Loucy (cell line): ENCODE data around the gene WASF3.

Experiments
- EZH2phosphoT487 ChIP-seq: fragments of 200-600 bp; IDR thresholded peaks from 2 replicates; pipeline ENCODE4 v1.6.1; 2018; ENCODE audit warnings: antibody characterized with exemption, mild to moderate bottlenecking, moderate library complexity, borderline replicate concordance
- TF ChIP-seq, protein P1 (sequence below): fragments of 200-600 bp; sonication (generic); conservative IDR thresholded peaks from 2 replicates; pipeline ENCODE4 v1.5.1; 2014; ENCODE audit warnings: mild to moderate bottlenecking, antibody characterized with exemption, low read length

DNA sequence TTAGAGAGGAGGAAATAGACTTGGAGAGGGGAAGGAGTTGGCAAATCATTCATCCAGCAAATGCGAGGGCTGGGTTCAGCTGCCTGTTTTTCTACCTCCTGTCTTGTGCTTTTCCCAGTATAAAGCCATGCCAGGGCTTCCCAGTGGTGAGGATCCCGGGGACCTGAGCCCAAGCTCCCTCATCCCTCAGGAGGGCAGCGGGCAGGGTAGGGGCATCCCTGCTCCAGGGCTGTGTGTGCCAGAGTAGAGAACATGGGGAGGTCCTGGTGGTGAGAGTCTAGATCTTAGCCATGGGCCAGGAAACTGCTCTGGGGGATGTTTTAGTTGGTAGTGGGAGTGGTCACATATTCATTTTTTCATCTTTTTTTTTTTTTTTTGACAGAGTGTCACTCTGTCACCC, 159.5 kb downstream of the WASF3 start:
- TF ChIP-seq, protein P1, sequence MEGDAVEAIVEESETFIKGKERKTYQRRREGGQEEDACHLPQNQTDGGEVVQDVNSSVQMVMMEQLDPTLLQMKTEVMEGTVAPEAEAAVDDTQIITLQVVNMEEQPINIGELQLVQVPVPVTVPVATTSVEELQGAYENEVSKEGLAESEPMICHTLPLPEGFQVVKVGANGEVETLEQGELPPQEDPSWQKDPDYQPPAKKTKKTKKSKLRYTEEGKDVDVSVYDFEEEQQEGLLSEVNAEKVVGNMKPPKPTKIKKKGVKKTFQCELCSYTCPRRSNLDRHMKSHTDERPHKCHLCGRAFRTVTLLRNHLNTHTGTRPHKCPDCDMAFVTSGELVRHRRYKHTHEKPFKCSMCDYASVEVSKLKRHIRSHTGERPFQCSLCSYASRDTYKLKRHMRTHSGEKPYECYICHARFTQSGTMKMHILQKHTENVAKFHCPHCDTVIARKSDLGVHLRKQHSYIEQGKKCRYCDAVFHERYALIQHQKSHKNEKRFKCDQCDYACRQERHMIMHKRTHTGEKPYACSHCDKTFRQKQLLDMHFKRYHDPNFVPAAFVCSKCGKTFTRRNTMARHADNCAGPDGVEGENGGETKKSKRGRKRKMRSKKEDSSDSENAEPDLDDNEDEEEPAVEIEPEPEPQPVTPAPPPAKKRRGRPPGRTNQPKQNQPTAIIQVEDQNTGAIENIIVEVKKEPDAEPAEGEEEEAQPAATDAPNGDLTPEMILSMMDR, result no peak
- TF ChIP-seq EZH2phosphoT487, result no peak
